HG02870 (cell line): ENCODE results near the gene STARD13.
"Not testable (repeated sequence)": the region's sequence is repeated elsewhere in the genome, so short reads cannot be mapped to it uniquely, and the experiment has no call there.

Experiments
- ATAC-seq: cut with Tn5 transposase; IDR thresholded peaks from one replicate; pipeline ENCODE4 v1.9.1; 2021; ENCODE audit warnings: mild to moderate bottlenecking, moderate library complexity; ENCODE audit not compliant: unreplicated experiment

The STARD13 gene

DNA sequence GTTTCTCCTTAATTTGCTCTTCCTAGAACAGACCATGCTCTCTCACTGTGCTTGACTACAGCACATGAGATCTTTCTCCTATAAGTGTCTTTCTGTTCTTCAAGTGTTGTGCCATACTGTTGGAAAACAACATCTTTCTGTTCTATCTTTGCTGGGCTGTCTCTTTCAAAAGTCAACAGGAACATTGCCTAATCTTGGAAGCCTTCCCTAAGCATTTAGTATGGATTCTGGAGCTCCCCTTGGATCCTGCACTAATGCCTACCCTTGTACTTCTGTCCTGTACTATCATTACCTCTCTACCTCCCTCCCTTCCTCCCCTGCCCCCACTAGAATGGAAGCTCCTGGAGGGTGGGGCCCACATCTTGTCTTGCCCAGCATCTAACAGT is 26.8 kb downstream of the STARD13 start:
- ATAC-seq: no peak

GRCh38 chr13:33257841-33258807 is 27.4 kb downstream of the STARD13 start:
- ATAC-seq: no peak

GRCh38 chr13:33256148-33256840 is 29.3 kb downstream of the STARD13 start:
- ATAC-seq: no peak

DNA sequence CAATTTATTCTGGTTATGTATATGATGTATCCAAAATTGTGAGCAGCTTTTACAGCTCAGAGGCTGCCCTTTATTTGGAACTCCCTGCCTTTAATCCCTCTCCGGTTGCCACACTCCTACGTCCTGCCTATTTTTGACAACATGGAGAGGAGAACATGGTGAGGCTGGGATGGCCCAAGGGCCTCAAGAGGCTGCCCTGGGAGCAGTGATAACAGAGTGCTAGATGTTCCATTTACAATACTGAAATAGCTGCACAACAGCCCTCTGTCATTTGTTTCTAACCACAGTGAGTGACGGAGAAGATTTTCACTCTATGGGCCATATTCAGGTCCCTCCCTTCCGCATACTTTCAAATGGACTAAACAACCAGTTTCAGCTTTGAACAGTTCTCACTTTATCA is 33.4 kb downstream of the STARD13 start:
- ATAC-seq: no peak

DNA sequence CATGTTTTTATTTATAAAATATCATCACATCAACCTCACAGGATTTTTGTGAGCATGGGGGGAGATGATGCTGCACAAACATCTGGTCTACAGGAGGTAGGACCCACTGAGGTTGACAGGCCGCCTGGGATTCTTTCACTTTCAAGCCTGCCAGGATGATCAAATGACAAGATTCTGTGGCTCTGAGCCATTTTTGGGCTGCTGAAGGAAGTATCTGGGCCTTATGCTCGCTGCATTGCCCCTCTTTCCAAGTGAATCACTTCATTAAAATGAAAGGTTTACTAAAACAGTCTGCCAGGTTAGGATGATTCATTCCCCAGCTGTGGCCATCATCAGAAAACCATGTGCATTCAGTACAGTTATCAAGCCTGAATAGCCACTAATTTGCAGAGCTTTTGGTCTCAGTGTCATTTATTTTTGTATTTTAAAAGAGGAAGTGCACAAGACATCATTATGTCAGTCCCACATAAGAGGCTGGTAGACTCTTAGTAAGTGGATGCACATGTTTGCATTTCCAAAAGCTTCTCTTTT is 34.4 kb downstream of the STARD13 start:
- ATAC-seq: peak; percentile 87

- no peak for ATAC-seq
Observed at GRCh38 chr13:33250609-33251008, 34.9 kb downstream of the STARD13 start.

- no peak for ATAC-seq
Observed at GRCh38 chr13:33249894-33250293, 35.7 kb downstream of the STARD13 start.

DNA sequence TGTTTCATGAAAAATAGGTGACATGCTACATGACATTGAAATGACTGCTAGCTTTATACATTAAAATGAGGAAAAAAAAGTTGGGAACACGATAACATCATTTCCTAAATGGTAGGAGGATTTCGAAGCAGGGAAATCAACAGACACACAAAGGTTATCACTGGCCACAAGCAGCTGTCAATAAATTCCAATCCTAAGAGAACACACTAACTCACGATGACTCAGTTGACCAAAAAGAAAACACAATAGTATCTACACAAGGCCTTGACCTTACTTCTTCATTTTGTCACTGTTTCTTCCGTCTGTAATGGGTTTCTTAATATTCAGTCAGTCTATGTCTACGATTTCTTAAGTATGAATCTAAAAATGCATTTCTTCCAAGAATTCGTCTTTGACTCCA is 36.5 kb downstream of the STARD13 start:
- no peak for ATAC-seq

GRCh38 chr13:33245505-33246158 is 39.9 kb downstream of the STARD13 start:
- ATAC-seq: no peak

DNA sequence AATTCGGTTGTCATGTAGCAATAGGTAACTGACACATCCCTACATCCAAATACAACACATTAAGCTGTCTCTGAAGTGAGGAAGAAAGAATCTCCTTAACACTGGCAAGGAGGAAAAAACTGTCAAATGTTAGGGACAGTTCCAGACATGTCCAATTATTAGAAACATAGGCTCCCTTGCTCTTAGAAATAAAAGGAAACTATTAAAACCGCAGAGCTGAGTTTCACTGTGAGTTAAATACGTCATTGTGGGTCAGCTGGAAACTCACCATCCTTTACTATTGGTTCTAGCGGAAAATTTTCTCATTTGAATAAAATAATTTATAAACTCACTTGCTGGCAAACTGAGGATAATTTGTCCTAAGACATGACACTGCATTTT is 40.7 kb downstream of the STARD13 start:
- ATAC-seq: no peak

- no peak for ATAC-seq
Observed at GRCh38 chr13:33244210-33244906, 41.2 kb downstream of the STARD13 start.

GRCh38 chr13:33242984-33243617 is 42.5 kb downstream of the STARD13 start:
- ATAC-seq: no peak

GRCh38 chr13:33242372-33242771 is 43.2 kb downstream of the STARD13 start:
- not testable (repeated sequence) for ATAC-seq

DNA sequence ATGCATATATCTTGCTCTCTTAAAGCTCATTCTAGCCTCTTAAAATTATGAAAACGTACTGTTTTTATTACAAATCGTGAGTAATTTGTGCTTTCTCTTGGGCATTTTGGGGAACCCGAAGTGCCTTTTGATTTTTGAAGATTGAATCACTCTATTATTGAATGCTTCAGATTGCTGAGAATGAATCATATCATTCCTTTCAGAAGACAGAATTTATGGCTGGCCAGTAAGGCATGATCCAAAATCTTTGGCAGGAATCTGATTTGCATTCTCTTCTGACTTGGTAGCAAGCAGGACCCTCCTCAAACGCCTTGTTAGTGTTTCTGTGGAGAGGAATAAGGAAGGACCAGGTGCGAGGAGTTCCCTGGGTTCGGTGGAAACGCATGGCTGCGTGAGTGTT is 49.5 kb downstream of the STARD13 start:
- ATAC-seq: no peak

DNA sequence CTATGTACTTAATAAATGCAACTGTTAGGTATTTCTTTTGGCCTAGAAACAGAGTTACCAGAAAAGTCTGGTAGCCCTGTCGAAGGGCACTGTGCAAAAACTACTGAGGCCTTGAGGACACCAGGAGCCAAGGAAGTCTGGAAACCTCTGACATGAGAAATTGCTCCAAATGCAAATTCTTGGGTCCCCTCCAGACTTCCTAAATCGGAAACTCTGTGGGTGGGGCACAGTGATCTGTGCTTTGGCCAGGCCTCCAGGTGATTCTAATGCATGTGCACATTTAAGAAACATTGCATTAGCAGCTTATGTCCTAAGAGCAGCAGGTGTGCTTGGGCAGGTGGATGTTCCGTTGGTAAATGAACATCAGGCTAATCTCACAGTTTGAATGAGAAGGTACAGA is 50.0 kb downstream of the STARD13 start:
- ATAC-seq: no peak

DNA sequence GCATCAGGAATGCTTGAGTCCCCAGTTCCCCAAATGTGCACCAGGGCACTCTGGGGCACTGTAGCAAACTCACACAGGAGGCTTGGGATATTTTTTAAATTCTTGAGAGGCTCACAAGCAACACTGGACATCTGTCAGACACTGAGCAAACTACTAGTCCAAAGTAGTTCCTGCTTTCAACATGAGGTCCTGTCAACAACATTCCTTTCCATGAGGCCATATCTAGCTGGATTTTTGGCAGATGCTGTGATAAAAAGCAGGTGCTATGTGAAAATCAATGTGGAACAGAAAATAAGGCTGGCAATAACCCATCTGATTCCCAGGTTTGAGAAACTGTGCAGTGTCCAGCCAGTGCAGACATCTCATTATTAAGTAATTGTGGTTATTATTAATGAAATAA is 50.5 kb downstream of the STARD13 start:
- ATAC-seq: no peak

GRCh38 chr13:33233547-33233946 is 52.0 kb downstream of the STARD13 start:
- ATAC-seq: no peak

DNA sequence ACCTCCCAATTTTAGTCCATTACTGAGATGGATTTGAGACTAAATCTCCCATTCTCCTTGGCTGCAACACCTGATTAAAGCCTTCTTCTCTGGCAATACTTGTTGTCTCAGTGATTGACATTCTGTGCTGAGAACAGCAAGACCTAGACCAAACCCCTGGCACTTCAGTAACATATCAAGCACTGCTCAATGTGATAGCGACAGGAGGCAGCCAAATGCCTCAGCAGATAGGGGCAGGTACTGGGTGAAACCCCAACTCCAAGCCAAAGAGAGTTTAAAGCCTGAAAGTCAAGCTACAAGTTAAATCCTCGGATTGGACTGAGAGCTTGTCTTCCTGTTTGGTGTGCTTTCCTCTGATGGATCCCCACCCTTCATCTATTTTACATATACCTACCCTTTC is 52.7 kb downstream of the STARD13 start:
- no peak for ATAC-seq

DNA sequence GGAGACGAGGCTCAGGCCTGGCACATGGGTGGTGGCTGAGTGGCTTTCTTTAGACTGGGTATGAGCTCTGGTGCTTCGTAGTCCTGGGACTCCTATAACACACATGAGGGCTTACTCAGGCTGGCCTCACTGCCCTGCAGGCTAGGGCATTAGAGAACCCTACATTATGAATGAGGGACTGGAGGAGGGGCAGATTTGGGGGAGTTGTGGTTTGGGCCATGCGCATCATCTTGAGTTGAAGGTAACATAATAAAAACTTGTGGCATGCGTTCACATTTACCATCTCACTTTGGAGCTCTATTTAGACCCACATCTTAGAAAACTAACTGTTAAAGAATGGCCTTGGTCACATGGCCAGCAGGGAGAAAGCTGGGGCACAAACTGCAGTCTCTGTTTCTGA is 54.2 kb downstream of the STARD13 start:
- no peak for ATAC-seq

- no peak for ATAC-seq
Observed at GRCh38 chr13:33230178-33230881, 55.2 kb downstream of the STARD13 start.
